Activated T-helper 2 cell treated with anti-CD3 and anti-CD28 coated beads, Interferon-gamma antibody, Interleukin-2, Interleukin-4, amounts not matched to agents 10 μg/mL and 5 μg/mL and 100 μg/mL, durations not matched to agents 14 hours and 24 hours and 36 hours (primary cell): ENCODE data around the gene NRP2. TPM values are rescaled to one million over a fixed set of nuclear protein-coding genes. Genes with fewer than 3 reads are reported as not detected.

Experiments
- DNase-seq: peaks from one replicate; pipeline ENCODE4 v3.0.0; 2021; ENCODE audit warnings: low spot score
- H3K27ac Mint-ChIP-seq: one replicate; pipeline ENCODE4 v1.8.0; 2021; ENCODE audit warnings: mixed read lengths
- H3K27me3 Mint-ChIP-seq: one replicate; pipeline ENCODE4 v1.8.0; 2021; ENCODE audit warnings: low read depth, mixed read lengths
- H3K36me3 Mint-ChIP-seq: one replicate; pipeline ENCODE4 v1.8.0; 2021; ENCODE audit warnings: low read depth, mixed read lengths
- H3K4me1 Mint-ChIP-seq: one replicate; pipeline ENCODE4 v1.8.0; 2021; ENCODE audit warnings: low read depth, mixed read lengths
- H3K4me3 Mint-ChIP-seq: one replicate; pipeline ENCODE4 v1.8.0; 2021; ENCODE audit warnings: low read depth, mild to moderate bottlenecking, moderate library complexity, mixed read lengths
- H3K9me3 Mint-ChIP-seq: one replicate; pipeline ENCODE4 v1.8.0; 2021; ENCODE audit warnings: mixed read lengths
- intact Hi-C: fragments of 100-400 bp; cut with micrococcal nuclease; formaldehyde crosslinking; loops from one replicate; pipeline ENCODE4 v1.15.1; 2023
- total RNA-seq: library from RNA; stranded (reverse); gene quantifications from 2 replicates; pipeline ENCODE4 v1.2.3, GENCODE V29; 2022

NRP2 gene
- 59.9 and 61.7 TPM in 2 replicates for total RNA-seq

- Mint-ChIP-seq H3K27me3 (peaks cover 37% of the 10 kb centered on the region), H3K9me3 (no peaks in the 10 kb centered on the region), H3K36me3 (peaks cover 31% of the 10 kb centered on the region), H3K4me1 (peaks cover 46% of the 10 kb centered on the region), H3K27ac (peak within 1 kb of the TSS; percentile 82), H3K4me3 (peak within 1 kb of the TSS; percentile 87)
- intact Hi-C loops: loop anchor here (2.0 to 10.0 kb wide), 9 partner anchors 36 to 1578 kb away; no protein-coding TSS in a partner anchor
- DNase-seq: peak; percentile 72
These were observed at the start of gene NRP2 for GRCh38 chr2:205682239-205682970. Gene NRP2, plus strand, starts transcription at chr2:205682501. Its CDS starts 790 bp downstream, at chr2:205683291.

- no peak overlapping the region for H3K4me3 Mint-ChIP-seq
- no peaks in the 10 kb centered on the region for H3K36me3 Mint-ChIP-seq
- H3K27ac Mint-ChIP-seq: no peak overlapping the region
- no peaks in the 10 kb centered on the region for H3K27me3 Mint-ChIP-seq
- intact Hi-C loops: no loop called here
- peaks cover 40% of the 10 kb centered on the region for H3K4me1 Mint-ChIP-seq
- H3K9me3 Mint-ChIP-seq: no peaks in the 10 kb centered on the region
- no peak for DNase-seq
These were observed 48.3 kb upstream of the NRP2 start for GRCh38 chr2:205633994-205634393.

GRCh38 chr2:205636549-205637319 lies 45.6 kb upstream of the NRP2 start:
- H3K36me3 Mint-ChIP-seq: peaks cover 3% of the 10 kb centered on the region
- no peaks in the 10 kb centered on the region for H3K9me3 Mint-ChIP-seq
- intact Hi-C loops: loop anchor here (1.0 kb wide), 1 partner anchor 24 kb away; no protein-coding TSS in a partner anchor
- H3K4me1 Mint-ChIP-seq: peaks cover 47% of the 10 kb centered on the region
- H3K4me3 Mint-ChIP-seq: no peak overlapping the region
- no peaks in the 10 kb centered on the region for H3K27me3 Mint-ChIP-seq
- H3K27ac Mint-ChIP-seq: peak overlapping the region; percentile 84
- DNase-seq: peak; percentile 13

- H3K9me3 Mint-ChIP-seq: no peaks in the 10 kb centered on the region
- peak overlapping the region; percentile 2 for H3K4me3 Mint-ChIP-seq
- peaks cover 3% of the 10 kb centered on the region for H3K36me3 Mint-ChIP-seq
- H3K27ac Mint-ChIP-seq: peak overlapping the region; percentile 84
- no peak for DNase-seq
- H3K4me1 Mint-ChIP-seq: peaks cover 47% of the 10 kb centered on the region
- no peaks in the 10 kb centered on the region for H3K27me3 Mint-ChIP-seq
- intact Hi-C loops: no loop called here
These were observed 45.0 kb upstream of the NRP2 start for GRCh38 chr2:205637320-205637602.

- H3K36me3 Mint-ChIP-seq: peaks cover 3% of the 10 kb centered on the region
- peak overlapping the region; percentile 84 for H3K27ac Mint-ChIP-seq
- H3K4me3 Mint-ChIP-seq: peak overlapping the region; percentile 2
- no peaks in the 10 kb centered on the region for H3K27me3 Mint-ChIP-seq
- no peak for DNase-seq
- H3K9me3 Mint-ChIP-seq: no peaks in the 10 kb centered on the region
- intact Hi-C loops: no loop called here
- peaks cover 51% of the 10 kb centered on the region for H3K4me1 Mint-ChIP-seq
These were observed 44.4 kb upstream of the NRP2 start for GRCh38 chr2:205637779-205638503.

- H3K4me1 Mint-ChIP-seq: peaks cover 42% of the 10 kb centered on the region
- H3K4me3 Mint-ChIP-seq: no peak overlapping the region
- peaks cover 3% of the 10 kb centered on the region for H3K36me3 Mint-ChIP-seq
- H3K9me3 Mint-ChIP-seq: no peaks in the 10 kb centered on the region
- H3K27ac Mint-ChIP-seq: peak overlapping the region; percentile 48
- intact Hi-C loops: no loop called here
- no peak for DNase-seq
- peaks cover 2% of the 10 kb centered on the region for H3K27me3 Mint-ChIP-seq
These were observed 41.6 kb upstream of the NRP2 start for GRCh38 chr2:205640716-205641115.

- Mint-ChIP-seq H3K36me3 (peaks cover 3% of the 10 kb centered on the region), H3K9me3 (no peaks in the 10 kb centered on the region), H3K4me3 (no peak overlapping the region), H3K27ac (no peak overlapping the region), H3K4me1 (peaks cover 30% of the 10 kb centered on the region), H3K27me3 (peaks cover 4% of the 10 kb centered on the region)
- DNase-seq: no peak
- intact Hi-C loops: no loop called here
These were observed 39.5 kb upstream of the NRP2 start for GRCh38 chr2:205642599-205643356.

- peaks cover 26% of the 10 kb centered on the region for H3K4me1 Mint-ChIP-seq
- intact Hi-C loops: no loop called here
- no peak overlapping the region for H3K4me3 Mint-ChIP-seq
- H3K36me3 Mint-ChIP-seq: peaks cover 3% of the 10 kb centered on the region
- no peak overlapping the region for H3K27ac Mint-ChIP-seq
- peaks cover 4% of the 10 kb centered on the region for H3K27me3 Mint-ChIP-seq
- H3K9me3 Mint-ChIP-seq: no peaks in the 10 kb centered on the region
- DNase-seq: no peak
These were observed 38.9 kb upstream of the NRP2 start for GRCh38 chr2:205643391-205643885.

GRCh38 chr2:205644018-205644417 lies 38.3 kb upstream of the NRP2 start:
- peaks cover 26% of the 10 kb centered on the region for H3K4me1 Mint-ChIP-seq
- intact Hi-C loops: no loop called here
- DNase-seq: no peak
- peaks cover 3% of the 10 kb centered on the region for H3K36me3 Mint-ChIP-seq
- peaks cover 4% of the 10 kb centered on the region for H3K27me3 Mint-ChIP-seq
- no peaks in the 10 kb centered on the region for H3K9me3 Mint-ChIP-seq
- H3K4me3 Mint-ChIP-seq: no peak overlapping the region
- H3K27ac Mint-ChIP-seq: no peak overlapping the region

- H3K27me3 Mint-ChIP-seq: peaks cover 4% of the 10 kb centered on the region
- intact Hi-C loops: no loop called here
- DNase-seq: no peak
- no peaks in the 10 kb centered on the region for H3K9me3 Mint-ChIP-seq
- no peak overlapping the region for H3K27ac Mint-ChIP-seq
- H3K4me1 Mint-ChIP-seq: peaks cover 17% of the 10 kb centered on the region
- H3K36me3 Mint-ChIP-seq: no peaks in the 10 kb centered on the region
- H3K4me3 Mint-ChIP-seq: no peak overlapping the region
These were observed 35.6 kb upstream of the NRP2 start for GRCh38 chr2:205646680-205647079.

GRCh38 chr2:205650450-205650849 lies 31.9 kb upstream of the NRP2 start:
- H3K4me3 Mint-ChIP-seq: no peak overlapping the region
- H3K36me3 Mint-ChIP-seq: no peaks in the 10 kb centered on the region
- H3K27me3 Mint-ChIP-seq: peaks cover 2% of the 10 kb centered on the region
- intact Hi-C loops: no loop called here
- DNase-seq: no peak
- no peak overlapping the region for H3K27ac Mint-ChIP-seq
- no peaks in the 10 kb centered on the region for H3K9me3 Mint-ChIP-seq
- H3K4me1 Mint-ChIP-seq: peaks cover 10% of the 10 kb centered on the region

- Mint-ChIP-seq H3K27ac (no peak overlapping the region), H3K9me3 (no peaks in the 10 kb centered on the region), H3K36me3 (no peaks in the 10 kb centered on the region), H3K4me1 (peaks cover 12% of the 10 kb centered on the region), H3K4me3 (no peak overlapping the region), H3K27me3 (peaks cover 2% of the 10 kb centered on the region)
- no peak for DNase-seq
- intact Hi-C loops: no loop called here
These were observed 31.4 kb upstream of the NRP2 start for GRCh38 chr2:205650931-205651330.
